K562 (cell line): ENCODE results near the gene UBASH3B. TPM values are rescaled to one million over a fixed set of nuclear protein-coding genes. Genes with fewer than 3 reads are reported as not detected.

Experiments used
- ATAC-seq: fragments of 200-7000 bp; cut with Tn5 transposase; 3 replicates; pipeline ENCODE4 v1.9.1; 2020; ENCODE audit warnings: moderate library complexity
- BruUV-seq: library from RNA; stranded (reverse); fragments of 400-500 nt; replicated peaks from 2 replicates; lab custom pipeline; 2021; lab: Mats Ljungman, UMichigan
- CTCF ChIA-PET: fragments of 300-600 bp; formaldehyde crosslinking; extraction: SDS; loops from one replicate; lab custom pipeline; 2021; ENCODE audit warnings: low intra/inter-chr PET ratio; lab: Yijun Ruan, JAX
- POLR2A ChIA-PET: fragments of 300-600, 350-650 bp; sonication (Branson Sonifier 250); formaldehyde crosslinking; extraction: SDS; loops from one replicate; lab custom pipeline; 2021; ENCODE audit warnings: antibody characterized with exemption, inconsistent platforms; lab: Yijun Ruan, JAX
- DNase-seq, 4 experiments: peaks; one replicate each; pipeline versions ENCODE4 v3.0.0 to v3.0.0-alpha.2; 2011 to 2018; ENCODE audit warnings: low spot score in 3 of 4, mixed read lengths in 3 of 4; ENCODE audit errors: extremely low read depth in 1 of 4
- FAIRE-seq: peaks from 2 replicates; lab custom pipeline; 2011; peaks lifted over from hg19 to GRCh38; lab: Jason Lieb, UNC
- H2AFZ ChIP-seq: 2 replicates; pipeline ENCODE4 v1.6.0; 2011; ENCODE audit warnings: low read depth, low read length, control low read depth, inconsistent platforms
- H3K27ac ChIP-seq: fragments of 200-600 bp; 3 replicates; pipeline ENCODE4 v1.8.0; 2011; ENCODE audit warnings: low read depth, mild to moderate bottlenecking, control low read depth, inconsistent platforms, low read length, moderate library complexity, mixed read lengths; ENCODE audit errors: extremely low read depth
- H3K27me3 ChIP-seq, 2 experiments: fragments of 300-600 bp in 1 of 2; 2 replicates in 1 of 2; 3 replicates in 1 of 2; pipeline versions ENCODE4 v1.6.0 to v1.8.0; 2011; ENCODE audit warnings: inconsistent platforms in 2 of 2, low read length in 2 of 2, mild to moderate bottlenecking in 1 of 2, mixed read lengths in 1 of 2, moderate library complexity in 1 of 2; ENCODE audit not compliant: control insufficient read depth in 2 of 2, insufficient read depth in 2 of 2
- H3K36me3 ChIP-seq: fragments of 300-600 bp; 3 replicates; pipeline ENCODE4 v1.8.0; 2011; ENCODE audit warnings: mild to moderate bottlenecking, low read length, inconsistent platforms; ENCODE audit not compliant: control insufficient read depth, insufficient read depth
- H3K4me1 ChIP-seq, 2 experiments: fragments of 200-600 bp in 1 of 2; replicated peaks in 1 of 2; 2 replicates in 1 of 2; 3 replicates in 1 of 2; pipeline versions ENCODE4 v1.5.1 to v1.8.0; 2011; ENCODE audit warnings: inconsistent platforms in 2 of 2, low read length in 2 of 2, mild to moderate bottlenecking in 1 of 2, mixed read lengths in 1 of 2, moderate library complexity in 1 of 2; ENCODE audit not compliant: control insufficient read depth in 2 of 2, insufficient read depth in 2 of 2
- H3K4me2 ChIP-seq: 2 replicates; pipeline ENCODE4 v1.6.1; 2011; ENCODE audit warnings: low read length, control low read depth, inconsistent platforms, mixed read lengths; ENCODE audit not compliant: insufficient read depth
- H3K4me3 ChIP-seq: fragments of 200-600 bp; sonication (generic), shearing (Covaris generic); 2 replicates; pipeline ENCODE4 v1.5.1; 2016; ENCODE audit warnings: control low read depth, inconsistent platforms
- H3K79me2 ChIP-seq: fragments of 200-600 bp; 3 replicates; pipeline ENCODE4 v1.8.0; 2011; ENCODE audit warnings: low read length, inconsistent platforms; ENCODE audit not compliant: control insufficient read depth, insufficient read depth
- H3K9ac ChIP-seq, 2 experiments: 2 replicates each; pipeline versions ENCODE4 v1.6.0 to v1.6.1; 2011; ENCODE audit warnings: low read depth in 2 of 2, low read length in 2 of 2, control low read depth in 1 of 2, inconsistent platforms in 1 of 2, mild to moderate bottlenecking in 1 of 2, mixed read lengths in 1 of 2; ENCODE audit not compliant: insufficient read depth in 1 of 2
- H3K9me1 ChIP-seq: one replicate; pipeline ENCODE4 v1.6.0; 2011; ENCODE audit warnings: inconsistent platforms, mild to moderate bottlenecking, low read length, moderate library complexity; ENCODE audit not compliant: control insufficient read depth, insufficient read depth
- H3K9me3 ChIP-seq: replicated peaks from 2 replicates; pipeline ENCODE4 v1.5.1; 2011; ENCODE audit warnings: low read depth, low read length, inconsistent platforms; ENCODE audit not compliant: control insufficient read depth, insufficient read depth
- H4K20me1 ChIP-seq: replicated peaks from 2 replicates; pipeline ENCODE4 v1.6.1; 2011; ENCODE audit warnings: low read length, inconsistent platforms, mixed read lengths; ENCODE audit not compliant: control insufficient read depth, insufficient read depth
- CREBBP ChIP-seq: IDR thresholded peaks from one replicate; pipeline ENCODE4 v1.6.1; 2012; ENCODE audit warnings: low read depth, mild to moderate bottlenecking, control low read depth, inconsistent platforms, low read length
- ELF4 ChIP-seq: fragments of 450-650 bp; formaldehyde crosslinking; IDR thresholded peaks from 2 replicates; pipeline ENCODE4 v1.4.0; 2022; ENCODE audit warnings: missing genetic modification characterization
- ELK3 ChIP-seq: fragments of 450-650 bp; formaldehyde crosslinking; IDR thresholded peaks from 2 replicates; pipeline ENCODE4 v1.4.0; 2020; ENCODE audit warnings: mild to moderate bottlenecking
- HMG20B ChIP-seq: fragments of 250-450 bp; sonication (Bioruptor Pico); IDR thresholded peaks from 2 replicates; pipeline ENCODE4 v1.5.0; 2021; ENCODE audit warnings: mild to moderate bottlenecking
- L3MBTL2 ChIP-seq: fragments of 450-650 bp; IDR thresholded peaks from 2 replicates; pipeline ENCODE4 v1.6.1; 2016; ENCODE audit warnings: mild to moderate bottlenecking, moderate library complexity
- MECOM ChIP-seq: fragments of 250-450 bp; sonication (Bioruptor Pico); IDR thresholded peaks from 2 replicates; pipeline ENCODE4 v1.8.0; 2022; ENCODE audit warnings: inconsistent platforms
- MYNN ChIP-seq, 2 experiments: sonication (generic); formaldehyde crosslinking in 1 of 2; IDR thresholded peaks; 2 replicates each; pipeline versions ENCODE4 v1.5.0 to v1.6.1; 2016 to 2020; ENCODE audit warnings: antibody characterized with exemption in 1 of 2, missing genetic modification reagents in 1 of 2
- NR4A1 ChIP-seq, 2 experiments: fragments of 250-450 bp in 1 of 2; fragments of 450-650 bp in 1 of 2; sonication (Bioruptor Pico) in 1 of 2; IDR thresholded peaks; 2 replicates each; pipeline versions ENCODE4 v1.4.0 to v1.6.1; 2016 to 2020; ENCODE audit warnings: mild to moderate bottlenecking in 2 of 2, missing compliant biosample characterization in 1 of 2, missing genetic modification characterization in 1 of 2, moderate library complexity in 1 of 2
- POLR2G ChIP-seq: fragments of 200-400 bp; formaldehyde crosslinking; IDR thresholded peaks from 2 replicates; pipeline ENCODE4 v1.6.1; 2017; ENCODE audit warnings: low read depth, mild to moderate bottlenecking, antibody characterized with exemption, low read length, moderate library complexity
- PRPF4 ChIP-seq: fragments of 200-400 bp; formaldehyde crosslinking; IDR thresholded peaks from one replicate; pipeline ENCODE4 v1.6.1; 2017; ENCODE audit warnings: low read length, low read depth, mild to moderate bottlenecking; ENCODE audit not compliant: insufficient read depth, poor library complexity, severe bottlenecking
- TAF9B ChIP-seq: fragments of 450-650 bp; IDR thresholded peaks from 2 replicates; pipeline ENCODE4 v1.6.1; 2018; ENCODE audit warnings: mild to moderate bottlenecking; ENCODE audit not compliant: partially characterized antibody
- TSHZ1 ChIP-seq: fragments of 250-450 bp; sonication (Bioruptor Pico); IDR thresholded peaks from 2 replicates; pipeline ENCODE4 v1.4.0; 2020; ENCODE audit warnings: mild to moderate bottlenecking, moderate library complexity
- ZKSCAN3 ChIP-seq: fragments of 250-450 bp; sonication (Bioruptor Pico); IDR thresholded peaks from 2 replicates; pipeline ENCODE4 v1.4.0; 2020
- WGBS: fragments of 100-300 bp; shearing (Covaris generic); methylation state at CpG from one replicate; pipeline ENCODE4 v1.1.6; 2016; ENCODE audit warnings: low coverage, mixed read lengths; ENCODE audit not compliant: insufficient coverage; ENCODE audit errors: missing lambda C conversion rate; 5-methylcytosine and 5-hydroxymethylcytosine counted together
- in situ Hi-C: fragments of 300-500 bp; cut with MboI; formaldehyde crosslinking; loops from 4 replicates; pipeline ENCODE4 v1.15.0; 2018; ENCODE audit warnings: inconsistent platforms, mixed read lengths
- intact Hi-C: fragments of 100-400 bp; cut with micrococcal nuclease; formaldehyde crosslinking; loops from 2 replicates; pipeline ENCODE4 v1.14.2; 2022
- polyA plus RNA-seq, 8 experiments: library from polyadenylated mRNA; depleted of rRNA in 4 of 8; stranded (reverse) in 5 of 8; unstranded in 3 of 8; fragments of >200 nt; fragmentation: Nextera tagmentation in 2 of 8; fragmentation: Illumina TruSeq in 1 of 8; extraction: Ambion mirVana in 2 of 8; extraction: Trizol in 1 of 8; gene quantifications; 2 replicates each; pipeline versions ENCODE4 v1.2.1 to v1.2.3, GENCODE V29; 2011 to 2014; ENCODE audit warnings: inconsistent platforms in 1 of 8, missing spikeins in 1 of 8
- total RNA-seq, 7 experiments: library from RNA; depleted of rRNA in 6 of 7; stranded (reverse); fragments of >200 nt in 6 of 7; fragmentation: Illumina TruSeq in 2 of 7; extraction: Trizol in 2 of 7; gene quantifications; 2 replicates each; pipeline versions ENCODE4 v1.2.1 to v1.2.3, GENCODE V29; 2011 to 2021; ENCODE audit warnings: low replicate concordance in 1 of 7
- TF ChIP-seq, protein P1 (sequence below), 3 experiments: fragments of 200-800 bp in 1 of 3; fragments of 250-450 bp in 1 of 3; fragments of 450-650 bp in 1 of 3; sonication (Bioruptor Pico) in 1 of 3; sonication (Bioruptor generic) in 1 of 3; formaldehyde crosslinking in 1 of 3; IDR thresholded peaks; 2 replicates each; pipeline versions ENCODE4 v1.6.1 to v1.8.0; 2016 to 2022; ENCODE audit warnings: mild to moderate bottlenecking in 2 of 3, missing genetic modification characterization in 2 of 3, missing compliant biosample characterization in 1 of 3, moderate library complexity in 1 of 3

UBASH3B gene
- total and polyA plus RNA-seq, 9 of the 15 experiments (the other 6 are each of a cell fraction or from before 2014, with no cell fraction given) = 0.01 to 0.31 (median 0.08) TPM; not detected in 2

DNA sequence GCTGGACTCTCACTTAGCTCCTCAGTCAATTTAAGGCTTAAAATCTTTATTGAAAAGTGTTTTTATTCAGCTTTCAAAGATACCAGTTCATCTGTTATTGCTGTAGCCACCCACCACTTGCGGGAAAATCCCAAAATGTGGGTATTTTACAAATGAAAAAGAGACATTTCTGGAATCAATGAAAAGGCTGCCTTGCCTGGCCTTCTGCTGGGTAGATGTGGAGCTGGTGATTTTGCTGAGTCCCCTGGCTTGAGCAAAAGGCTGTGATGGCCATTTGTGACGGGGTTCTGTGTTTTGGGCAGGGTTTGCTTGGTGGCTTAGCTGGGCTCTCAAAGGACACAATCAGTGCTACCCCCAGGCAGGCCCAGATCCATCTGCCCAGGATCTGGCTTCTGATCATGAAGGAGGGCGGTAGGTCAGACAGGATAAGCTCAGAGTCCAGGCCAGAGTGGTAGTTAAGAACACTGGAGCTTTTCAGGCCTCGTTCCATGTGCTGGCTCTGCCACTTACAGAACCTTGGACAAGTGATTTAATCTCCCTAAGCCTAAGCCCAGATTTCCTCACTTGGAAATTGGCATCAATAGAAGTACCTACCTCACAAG, 36.1 kb downstream of the UBASH3B start:
- no peaks in the 10 kb centered on the region for H3K9me3 ChIP-seq
- no peak overlapping the region for H3K4me2 ChIP-seq
- intact Hi-C loops (no loop called here), in situ Hi-C loops (no loop called here)
- no peak overlapping the region for H2AFZ ChIP-seq
- no peaks in the 10 kb centered on the region for H3K9me1 ChIP-seq
- no peak overlapping the region for H3K4me3 ChIP-seq
- WGBS = 0% methylated on average over 4 of the region's 4 CpGs
- H3K27me3 ChIP-seq = peaks cover 0 to 15% of the 10 kb centered on the region in 2 experiments; a peak in 3 of 5 replicates
- DNase-seq = no peak
- H3K79me2 ChIP-seq = no peaks in the 10 kb centered on the region
- FAIRE-seq = no peak
- no peak overlapping the region for H3K27ac ChIP-seq
- no peak overlapping the region for H3K9ac ChIP-seq
- no peaks in the 10 kb centered on the region; a peak in 2 of 5 replicates for H3K4me1 ChIP-seq
- H3K36me3 ChIP-seq = no peaks in the 10 kb centered on the region
- CTCF ChIA-PET = no interaction called here
- BruUV-seq = no TSS peak
- no peak for ATAC-seq
- H4K20me1 ChIP-seq = 0 out of 2 replicates have a peak, but pooled peaks cover 3% of the 10 kb centered on the region
- POLR2A ChIA-PET = no interaction called here
- TF ChIP-seq POLR2G = no peak
- TF ChIP-seq MECOM (CRISPR knock-in tag) = no peak
- no peak for TF ChIP-seq TSHZ1 (CRISPR knock-in tag)
- TF ChIP-seq, protein P1, sequence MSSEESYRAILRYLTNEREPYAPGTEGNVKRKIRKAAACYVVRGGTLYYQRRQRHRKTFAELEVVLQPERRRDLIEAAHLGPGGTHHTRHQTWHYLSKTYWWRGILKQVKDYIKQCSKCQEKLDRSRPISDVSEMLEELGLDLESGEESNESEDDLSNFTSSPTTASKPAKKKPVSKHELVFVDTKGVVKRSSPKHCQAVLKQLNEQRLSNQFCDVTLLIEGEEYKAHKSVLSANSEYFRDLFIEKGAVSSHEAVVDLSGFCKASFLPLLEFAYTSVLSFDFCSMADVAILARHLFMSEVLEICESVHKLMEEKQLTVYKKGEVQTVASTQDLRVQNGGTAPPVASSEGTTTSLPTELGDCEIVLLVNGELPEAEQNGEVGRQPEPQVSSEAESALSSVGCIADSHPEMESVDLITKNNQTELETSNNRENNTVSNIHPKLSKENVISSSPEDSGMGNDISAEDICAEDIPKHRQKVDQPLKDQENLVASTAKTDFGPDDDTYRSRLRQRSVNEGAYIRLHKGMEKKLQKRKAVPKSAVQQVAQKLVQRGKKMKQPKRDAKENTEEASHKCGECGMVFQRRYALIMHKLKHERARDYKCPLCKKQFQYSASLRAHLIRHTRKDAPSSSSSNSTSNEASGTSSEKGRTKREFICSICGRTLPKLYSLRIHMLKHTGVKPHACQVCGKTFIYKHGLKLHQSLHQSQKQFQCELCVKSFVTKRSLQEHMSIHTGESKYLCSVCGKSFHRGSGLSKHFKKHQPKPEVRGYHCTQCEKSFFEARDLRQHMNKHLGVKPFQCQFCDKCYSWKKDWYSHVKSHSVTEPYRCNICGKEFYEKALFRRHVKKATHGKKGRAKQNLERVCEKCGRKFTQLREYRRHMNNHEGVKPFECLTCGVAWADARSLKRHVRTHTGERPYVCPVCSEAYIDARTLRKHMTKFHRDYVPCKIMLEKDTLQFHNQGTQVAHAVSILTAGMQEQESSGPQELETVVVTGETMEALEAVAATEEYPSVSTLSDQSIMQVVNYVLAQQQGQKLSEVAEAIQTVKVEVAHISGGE (CRISPR knock-in tag; IDR thresholded peaks at IDR 0.05) = no peak
- TF ChIP-seq ELF4 (CRISPR knock-in tag) = no peak
- no peak for TF ChIP-seq PRPF4
- TF ChIP-seq TAF9B = no peak
- TF ChIP-seq CREBBP = no peak
- no peak for TF ChIP-seq L3MBTL2
- no peak for TF ChIP-seq ELK3
- no peak for TF ChIP-seq NR4A1 (CRISPR knock-in tag; IDR thresholded peaks at IDR 0.05)
- no peak for TF ChIP-seq NR4A1 (tag; IDR thresholded peaks at IDR 0.05)
- TF ChIP-seq MYNN (IDR thresholded peaks at IDR 0.05) = no peak
- TF ChIP-seq MYNN (CRISPR knock-in tag; IDR thresholded peaks at IDR 0.05) = no peak
- no peak for TF ChIP-seq ZKSCAN3 (CRISPR knock-in tag)
- TF ChIP-seq HMG20B (CRISPR knock-in tag) = no peak
